ENCODE results near the gene SLX4. TPM values are rescaled to one million over a fixed set of nuclear protein-coding genes. Genes with fewer than 3 reads are reported as not detected.

Gene SLX4
- total RNA-seq, 1 donor from 2014 or later: 11.8 TPM

DNA sequence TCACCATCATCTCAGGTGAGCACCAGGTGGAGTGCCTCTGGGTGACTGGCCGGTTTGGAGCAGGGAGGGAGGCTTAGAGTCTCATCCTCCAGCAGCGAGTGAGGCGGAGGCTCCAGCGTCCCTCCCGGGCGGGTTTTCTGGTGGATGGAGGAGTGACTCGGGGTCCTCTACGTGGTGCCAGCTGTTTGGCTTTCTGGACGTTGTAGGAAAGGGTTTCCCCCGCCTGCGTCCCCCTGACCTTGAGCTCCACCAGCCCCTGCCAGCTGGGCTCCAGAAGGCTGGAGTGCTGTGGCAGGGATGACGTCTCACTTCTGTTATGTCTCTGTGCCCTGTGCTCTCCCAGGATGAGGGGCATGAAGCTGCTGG lies 43.6 kb upstream of the SLX4 start:
- H3K4me3 Mint-ChIP-seq (ENCODE audit: unreplicated experiment): peak overlapping the region; percentile 47

DNA sequence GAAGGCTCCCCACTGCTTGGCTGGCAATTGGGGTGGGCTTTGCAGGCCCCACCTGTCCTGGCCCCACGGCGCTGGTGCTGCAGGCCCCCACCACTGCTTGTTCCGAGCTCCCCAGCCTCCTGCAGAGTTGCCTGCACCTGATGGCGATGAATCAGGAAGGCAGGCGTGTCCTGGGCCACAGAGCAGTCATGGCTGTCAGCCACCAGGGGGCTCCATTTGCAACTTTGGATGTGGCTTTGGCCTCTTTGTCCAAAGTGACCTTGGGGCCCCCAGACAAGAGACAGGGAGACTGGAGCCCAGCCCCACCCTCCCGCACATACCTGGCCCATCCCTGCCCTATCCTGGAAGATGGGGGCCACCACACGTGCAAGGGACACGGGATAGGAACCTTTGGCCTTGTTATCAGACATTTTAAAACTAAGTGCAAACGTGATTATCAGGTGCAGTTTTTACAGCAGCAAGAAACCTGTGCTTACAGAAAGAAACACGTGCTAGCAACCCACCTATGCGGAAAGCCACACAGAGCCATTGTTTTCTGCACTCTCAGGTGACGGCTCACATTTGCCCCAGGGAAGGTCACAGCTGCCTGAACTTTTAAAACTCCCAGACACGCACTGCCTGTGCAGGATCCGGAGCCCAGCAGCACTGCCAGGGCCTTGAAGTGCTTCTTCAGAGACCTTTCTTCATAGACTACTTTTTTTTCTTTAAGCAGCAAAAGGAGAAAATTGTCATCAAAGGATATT lies 43.0 kb upstream of the SLX4 start, which contains the start of gene DNASE1:
Gene DNASE1, plus strand, starts transcription at position 443 of the 743 bp plus-strand sequence. CDS start 683 bp downstream, outside the sequence.
- Mint-ChIP-seq H3K36me3 (ENCODE audit: low read depth, unreplicated experiment) (peaks cover 23% of the 10 kb centered on the region), H3K27ac (ENCODE audit: unreplicated experiment) (no peak within 1 kb of the TSS), H3K9me3 (ENCODE audit: unreplicated experiment) (no peaks in the 10 kb centered on the region), H3K27me3 (ENCODE audit: unreplicated experiment) (peaks cover 7% of the 10 kb centered on the region), H3K4me3 (ENCODE audit: unreplicated experiment) (peak within 1 kb of the TSS; percentile 59), H3K4me1 (ENCODE audit: unreplicated experiment) (no peaks in the 10 kb centered on the region)
- DNase-seq (ENCODE audit: low spot score): peak; percentile 75
- TF ChIP-seq, protein P1, sequence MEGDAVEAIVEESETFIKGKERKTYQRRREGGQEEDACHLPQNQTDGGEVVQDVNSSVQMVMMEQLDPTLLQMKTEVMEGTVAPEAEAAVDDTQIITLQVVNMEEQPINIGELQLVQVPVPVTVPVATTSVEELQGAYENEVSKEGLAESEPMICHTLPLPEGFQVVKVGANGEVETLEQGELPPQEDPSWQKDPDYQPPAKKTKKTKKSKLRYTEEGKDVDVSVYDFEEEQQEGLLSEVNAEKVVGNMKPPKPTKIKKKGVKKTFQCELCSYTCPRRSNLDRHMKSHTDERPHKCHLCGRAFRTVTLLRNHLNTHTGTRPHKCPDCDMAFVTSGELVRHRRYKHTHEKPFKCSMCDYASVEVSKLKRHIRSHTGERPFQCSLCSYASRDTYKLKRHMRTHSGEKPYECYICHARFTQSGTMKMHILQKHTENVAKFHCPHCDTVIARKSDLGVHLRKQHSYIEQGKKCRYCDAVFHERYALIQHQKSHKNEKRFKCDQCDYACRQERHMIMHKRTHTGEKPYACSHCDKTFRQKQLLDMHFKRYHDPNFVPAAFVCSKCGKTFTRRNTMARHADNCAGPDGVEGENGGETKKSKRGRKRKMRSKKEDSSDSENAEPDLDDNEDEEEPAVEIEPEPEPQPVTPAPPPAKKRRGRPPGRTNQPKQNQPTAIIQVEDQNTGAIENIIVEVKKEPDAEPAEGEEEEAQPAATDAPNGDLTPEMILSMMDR (IDR thresholded peaks at IDR 0.05; ENCODE audit: unreplicated experiment): peak; percentile 88

More for the DNA sequence above, 43.6 kb upstream of the SLX4 start:
- Mint-ChIP-seq H3K4me1 (ENCODE audit: unreplicated experiment) (no peaks in the 10 kb centered on the region), H3K27me3 (ENCODE audit: unreplicated experiment) (peaks cover 7% of the 10 kb centered on the region), H3K9me3 (ENCODE audit: unreplicated experiment) (no peaks in the 10 kb centered on the region), H3K36me3 (ENCODE audit: low read depth, unreplicated experiment) (peaks cover 29% of the 10 kb centered on the region), H3K27ac (ENCODE audit: unreplicated experiment) (no peak overlapping the region)
- TF ChIP-seq, protein P1 (IDR thresholded peaks at IDR 0.05; ENCODE audit: unreplicated experiment): no peak
- no peak for DNase-seq (ENCODE audit: low spot score)

DNA sequence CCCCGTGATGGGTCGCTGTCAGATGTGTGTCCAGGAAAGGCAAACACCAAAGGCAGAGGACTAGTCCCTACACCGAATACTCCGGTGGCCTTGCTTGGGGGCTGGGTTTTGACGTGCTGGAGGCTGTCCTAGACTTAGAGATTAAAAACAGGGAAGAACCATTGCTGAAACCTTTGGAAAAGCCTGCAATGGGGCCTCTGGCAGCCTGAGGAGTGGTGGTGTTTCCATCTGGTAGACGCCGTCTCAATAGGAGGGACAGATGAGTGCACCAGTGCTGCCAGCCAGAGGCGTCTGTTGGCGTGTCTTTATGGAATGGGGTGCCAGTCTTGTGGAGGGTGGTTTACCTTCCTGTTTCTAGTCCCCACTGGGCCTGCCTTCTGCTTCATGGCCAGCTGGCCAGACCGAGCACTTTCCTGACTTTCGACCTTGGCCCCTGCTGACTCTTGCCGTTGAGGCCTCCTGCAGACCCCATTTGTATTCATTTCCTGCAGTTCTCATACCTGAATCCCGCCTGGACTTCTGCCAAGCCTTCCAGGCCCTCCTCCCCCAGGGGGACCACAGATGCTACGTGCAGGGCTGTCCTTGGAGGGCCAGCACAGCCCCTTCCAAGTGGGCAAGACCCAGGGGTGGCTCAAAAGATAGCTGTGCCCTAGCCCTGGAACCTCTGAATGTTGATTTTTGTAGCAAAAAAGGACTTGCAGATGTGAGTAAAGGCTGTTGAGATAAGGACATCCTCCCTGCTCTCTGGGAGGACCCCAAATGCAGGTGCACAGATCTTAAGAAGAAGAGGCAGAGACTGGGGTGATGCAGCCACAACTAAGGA lies 41.2 kb upstream of the SLX4 start:
- peaks cover 19% of the 10 kb centered on the region for H3K36me3 Mint-ChIP-seq (ENCODE audit: low read depth, unreplicated experiment)
- H3K9me3 Mint-ChIP-seq (ENCODE audit: unreplicated experiment): no peaks in the 10 kb centered on the region
- DNase-seq (ENCODE audit: low spot score): no peak
- TF ChIP-seq, protein P1 (IDR thresholded peaks at IDR 0.05; ENCODE audit: unreplicated experiment): no peak
- peaks cover 7% of the 10 kb centered on the region for H3K27me3 Mint-ChIP-seq (ENCODE audit: unreplicated experiment)
- no peak overlapping the region for H3K4me3 Mint-ChIP-seq (ENCODE audit: unreplicated experiment)
- H3K27ac Mint-ChIP-seq (ENCODE audit: unreplicated experiment): no peak overlapping the region
- no peaks in the 10 kb centered on the region for H3K4me1 Mint-ChIP-seq (ENCODE audit: unreplicated experiment)

DNA sequence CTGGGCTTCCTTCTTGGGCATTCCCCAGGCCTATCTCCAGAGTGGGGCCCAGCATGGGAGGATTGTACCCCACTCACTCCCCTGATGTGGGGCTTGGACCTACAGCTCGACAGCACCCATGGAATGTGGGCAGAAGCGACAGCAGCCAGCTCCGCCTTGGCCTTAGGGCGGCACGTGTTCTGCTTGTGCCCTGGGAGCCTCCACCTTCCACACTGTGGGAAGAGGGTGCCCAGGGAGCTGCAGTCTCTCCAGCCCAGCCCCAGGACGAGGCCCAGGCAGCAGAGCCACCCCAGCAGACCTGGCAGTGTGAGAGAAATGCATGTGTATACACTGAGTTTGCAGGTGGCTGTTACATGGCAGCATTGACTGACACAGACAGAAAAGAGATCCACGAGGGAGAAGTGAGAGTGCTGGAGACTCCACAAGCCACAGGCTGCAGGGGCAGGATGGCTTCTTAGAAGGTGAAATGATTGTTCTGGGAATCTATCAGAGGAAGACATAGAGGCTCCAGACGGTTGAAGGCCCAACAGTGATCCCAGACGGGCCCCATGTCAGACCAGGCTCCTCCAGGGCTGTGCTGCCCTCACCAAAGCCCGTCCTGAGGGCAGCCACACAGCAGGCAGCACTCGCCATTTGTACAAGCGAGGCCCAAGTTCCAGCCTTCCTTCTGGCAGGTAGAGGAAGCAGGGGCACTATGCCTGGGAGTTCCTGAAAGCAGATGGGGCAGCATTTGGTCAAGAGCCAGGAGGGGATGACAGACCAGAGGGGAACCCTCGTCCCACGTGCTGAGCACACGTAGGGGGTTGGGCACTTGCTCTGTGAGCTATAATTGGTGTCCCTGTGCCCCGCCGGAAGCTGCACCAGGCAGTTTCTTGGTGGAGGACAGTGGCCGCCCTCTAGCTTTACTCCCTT lies 40.3 kb upstream of the SLX4 start:
- Mint-ChIP-seq H3K27ac (ENCODE audit: unreplicated experiment) (no peak overlapping the region), H3K27me3 (ENCODE audit: unreplicated experiment) (peaks cover 7% of the 10 kb centered on the region), H3K9me3 (ENCODE audit: unreplicated experiment) (no peaks in the 10 kb centered on the region), H3K36me3 (ENCODE audit: low read depth, unreplicated experiment) (peaks cover 11% of the 10 kb centered on the region), H3K4me3 (ENCODE audit: unreplicated experiment) (no peak overlapping the region), H3K4me1 (ENCODE audit: unreplicated experiment) (no peaks in the 10 kb centered on the region)
- DNase-seq (ENCODE audit: low spot score): no peak
- TF ChIP-seq, protein P1 (IDR thresholded peaks at IDR 0.05; ENCODE audit: unreplicated experiment): no peak
